Placental epithelial cell (primary cell): Measurements from ENCODE around the gene GRIA2. TPM values are rescaled to one million over a fixed set of nuclear protein-coding genes. Genes with fewer than 3 reads are reported as not detected.

ENCODE experiments used
- small RNA-seq: library from RNA; depleted of rRNA; stranded (forward); fragments of <200 nt; gene quantifications from one replicate; pipeline ENCODE3, GENCODE V24; 2012
- total RNA-seq: library from RNA; depleted of rRNA; stranded (reverse); fragments of >200 nt; gene quantifications from 2 replicates; pipeline ENCODE4 v1.2.3, GENCODE V29; 2012

GRIA2 gene
- not detected in 2 replicates for total RNA-seq

GRCh38 chr4:157220371-157220881, at the start of gene GRIA2:
TSS of gene GRIA2 (plus strand) at chr4:157220728. CDS start at chr4:157221043, 315 bp downstream.

Small RNA genes lying within 50 kb of the gene (small RNA-seq; reads per million reads assigned to genes)
- gene RNU6-582P, result not detected

Other genes starting within 250 kb of the GRIA2 start
- gene PDGFC, start 248.9 kb upstream of the GRIA2 start, total RNA-seq, result 29.1 and 65.0 TPM in 2 replicates
- gene GLRB, start 144.6 kb upstream of the GRIA2 start, total RNA-seq, result 0.33 and 0.39 TPM in 2 replicates